ENCODE results near the gene BIK.
A peak's percentile ranks its signal among the peaks of the same experiment; 100 is the strongest.
"Not testable (repeated sequence)": the region's sequence is repeated elsewhere in the genome, so short reads cannot be mapped to it uniquely, and the experiment has no call there.

BIK gene

GRCh38 chr22:43129426-43130425 lies 19.2 kb downstream of the BIK start:
- Histone ChIP-seq H3K27ac (ENCODE audit: low read depth, low read length) (no peak overlapping the region), H3K4me3 (ENCODE audit: low read length) (no peak overlapping the region), H3K4me1 (ENCODE audit: control insufficient read depth, insufficient read depth, low read length) (no peaks in the 10 kb centered on the region), H3K27me3 (ENCODE audit: control insufficient read depth, insufficient read depth, low read length) (no peaks in the 10 kb centered on the region), H3K9ac (ENCODE audit: low read length) (no peak overlapping the region), H3K36me3 (ENCODE audit: control insufficient read depth, insufficient read depth, low read length) (peaks cover 7% of the 10 kb centered on the region)

- no peaks in the 10 kb centered on the region for H3K27me3 ChIP-seq (ENCODE audit: control insufficient read depth, insufficient read depth, low read length)
- no peak overlapping the region for H3K9ac ChIP-seq (ENCODE audit: low read length)
- H3K27ac ChIP-seq (ENCODE audit: low read depth, low read length) = no peak overlapping the region
- no peaks in the 10 kb centered on the region for H3K4me1 ChIP-seq (ENCODE audit: control insufficient read depth, insufficient read depth, low read length)
- H3K4me3 ChIP-seq (ENCODE audit: low read length) = no peak overlapping the region
- peaks cover 14% of the 10 kb centered on the region for H3K36me3 ChIP-seq (ENCODE audit: control insufficient read depth, insufficient read depth, low read length)
These were observed 21.4 kb downstream of the BIK start for GRCh38 chr22:43131773-43132501.

- Histone ChIP-seq H3K27me3 (ENCODE audit: control insufficient read depth, insufficient read depth, low read length) (no peaks in the 10 kb centered on the region), H3K4me1 (ENCODE audit: control insufficient read depth, insufficient read depth, low read length) (no peaks in the 10 kb centered on the region), H3K4me3 (ENCODE audit: low read length) (no peak overlapping the region), H3K9ac (ENCODE audit: low read length) (no peak overlapping the region), H3K36me3 (ENCODE audit: control insufficient read depth, insufficient read depth, low read length) (peaks cover 18% of the 10 kb centered on the region), H3K27ac (ENCODE audit: low read depth, low read length) (no peak overlapping the region)
These were observed 22.9 kb downstream of the BIK start for GRCh38 chr22:43133401-43133800.

DNA sequence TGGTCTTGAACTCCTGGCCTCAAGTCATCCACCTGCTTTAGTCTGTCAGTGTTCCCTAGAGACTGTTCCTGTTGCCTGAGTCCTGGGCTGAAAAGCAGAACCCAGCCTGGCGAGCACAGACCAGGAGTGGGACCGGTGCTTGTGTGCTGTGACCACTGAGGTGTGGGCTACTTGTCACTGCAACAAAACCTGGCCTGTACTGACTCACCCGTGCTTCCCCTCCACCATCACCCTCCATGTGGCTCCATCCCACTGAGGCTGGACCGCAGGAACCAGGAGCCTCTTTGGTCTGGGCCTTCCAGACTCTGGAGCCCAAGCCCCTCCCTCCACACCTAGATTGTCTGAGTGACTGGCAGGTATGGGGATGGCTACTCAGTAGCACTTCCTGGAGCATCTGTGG lies 24.0 kb downstream of the BIK start:
- Histone ChIP-seq H3K36me3 (ENCODE audit: control insufficient read depth, insufficient read depth, low read length) (peaks cover 18% of the 10 kb centered on the region), H3K4me1 (ENCODE audit: control insufficient read depth, insufficient read depth, low read length) (no peaks in the 10 kb centered on the region), H3K27me3 (ENCODE audit: control insufficient read depth, insufficient read depth, low read length) (no peaks in the 10 kb centered on the region), H3K27ac (ENCODE audit: low read depth, low read length) (no peak overlapping the region), H3K4me3 (ENCODE audit: low read length) (no peak overlapping the region), H3K9ac (ENCODE audit: low read length) (no peak overlapping the region)

DNA sequence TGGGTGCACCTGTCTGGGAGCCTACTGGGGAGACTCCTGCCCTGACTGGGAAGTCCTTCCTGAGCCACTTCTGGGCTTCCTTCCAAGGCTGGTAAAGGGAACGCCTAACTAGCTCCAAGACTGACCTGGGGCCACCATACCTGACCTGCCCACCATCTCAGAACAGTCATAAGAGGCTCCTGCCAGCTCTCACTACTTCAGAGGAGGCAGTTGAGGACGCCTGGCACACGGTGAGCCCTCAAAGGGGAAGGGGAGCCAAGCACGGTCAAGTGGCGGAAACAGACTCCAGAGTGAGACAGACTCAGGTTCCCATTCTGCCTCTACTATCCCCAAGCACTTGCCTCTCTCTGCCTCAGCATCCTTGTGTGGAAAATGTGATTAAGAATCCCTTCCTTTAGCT lies 25.0 kb downstream of the BIK start:
- no peak overlapping the region for H3K4me3 ChIP-seq (ENCODE audit: low read length)
- no peak overlapping the region for H3K27ac ChIP-seq (ENCODE audit: low read depth, low read length)
- H3K27me3 ChIP-seq (ENCODE audit: control insufficient read depth, insufficient read depth, low read length) = no peaks in the 10 kb centered on the region
- no peaks in the 10 kb centered on the region for H3K4me1 ChIP-seq (ENCODE audit: control insufficient read depth, insufficient read depth, low read length)
- H3K36me3 ChIP-seq (ENCODE audit: control insufficient read depth, insufficient read depth, low read length) = peaks cover 18% of the 10 kb centered on the region
- H3K9ac ChIP-seq (ENCODE audit: low read length) = no peak overlapping the region

- H3K36me3 ChIP-seq (ENCODE audit: control insufficient read depth, insufficient read depth, low read length) = peaks cover 18% of the 10 kb centered on the region
- no peaks in the 10 kb centered on the region for H3K27me3 ChIP-seq (ENCODE audit: control insufficient read depth, insufficient read depth, low read length)
- no peaks in the 10 kb centered on the region for H3K4me1 ChIP-seq (ENCODE audit: control insufficient read depth, insufficient read depth, low read length)
- no peak overlapping the region for H3K27ac ChIP-seq (ENCODE audit: low read depth, low read length)
- no peak overlapping the region for H3K9ac ChIP-seq (ENCODE audit: low read length)
- no peak overlapping the region for H3K4me3 ChIP-seq (ENCODE audit: low read length)
These were observed 25.7 kb downstream of the BIK start for GRCh38 chr22:43136255-43136654.

DNA sequence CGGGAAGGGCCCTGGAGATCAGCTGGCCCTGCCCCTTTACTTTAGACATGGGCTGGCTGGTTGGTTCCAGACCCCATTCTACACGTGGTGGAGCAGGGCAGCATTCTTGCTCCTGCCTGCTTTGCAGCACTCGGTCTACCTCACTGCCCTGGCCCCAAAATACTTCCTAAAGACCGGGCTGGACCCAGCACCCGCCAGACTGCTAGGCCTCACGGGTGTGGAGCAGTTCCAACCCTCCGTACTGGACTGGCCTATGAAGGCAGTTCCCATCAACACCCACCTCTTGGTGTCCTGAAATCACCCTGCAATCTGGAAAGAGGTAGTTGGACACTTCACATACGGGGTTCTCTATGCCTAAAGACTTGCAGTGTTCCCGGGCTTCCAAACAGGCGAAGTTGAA lies 26.3 kb downstream of the BIK start:
- no peaks in the 10 kb centered on the region for H3K4me1 ChIP-seq (ENCODE audit: control insufficient read depth, insufficient read depth, low read length)
- H3K27me3 ChIP-seq (ENCODE audit: control insufficient read depth, insufficient read depth, low read length) = no peaks in the 10 kb centered on the region
- H3K4me3 ChIP-seq (ENCODE audit: low read length) = no peak overlapping the region
- H3K36me3 ChIP-seq (ENCODE audit: control insufficient read depth, insufficient read depth, low read length) = peaks cover 18% of the 10 kb centered on the region
- no peak overlapping the region for H3K27ac ChIP-seq (ENCODE audit: low read depth, low read length)
- no peak overlapping the region for H3K9ac ChIP-seq (ENCODE audit: low read length)

DNA sequence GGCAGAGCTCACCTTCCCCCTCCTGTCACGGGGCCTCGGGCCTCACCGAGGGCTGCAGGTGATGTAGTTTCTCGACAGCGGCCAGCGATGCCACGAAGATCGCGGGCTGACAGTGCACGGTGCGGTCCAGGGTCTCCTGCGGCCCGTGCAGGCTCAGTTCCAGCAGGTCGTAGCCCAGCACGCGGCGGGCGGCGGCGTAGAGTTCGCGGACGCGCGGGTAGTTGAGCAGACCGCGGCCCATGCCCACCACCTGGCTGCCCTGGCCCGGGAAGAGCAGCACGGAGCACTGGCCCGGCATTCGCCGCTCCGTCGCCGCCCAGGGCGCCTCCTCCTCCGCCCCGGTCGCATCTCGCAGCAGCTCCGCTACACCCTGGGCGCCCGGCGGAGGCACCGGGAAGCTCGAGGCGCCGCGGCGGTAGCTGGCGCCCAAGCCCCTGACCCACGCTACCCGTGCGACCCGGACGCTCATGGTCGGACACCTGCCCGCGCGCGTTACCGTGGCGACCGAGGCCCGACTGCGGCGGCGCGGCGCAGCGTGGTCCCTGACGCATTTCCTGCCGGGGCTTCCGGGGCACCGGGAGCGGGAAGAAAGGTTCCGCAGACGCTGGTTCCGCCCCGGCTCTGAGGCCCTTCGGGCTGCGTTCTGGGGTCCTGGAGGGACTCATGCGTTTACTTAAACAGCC lies 32.5 kb downstream of the BIK start, which contains the start of gene MCAT:
TSS of gene MCAT (minus strand) at position 519 of the 683 bp plus-strand sequence. CDS start at position 469, 50 bp downstream.
- H3K36me3 ChIP-seq (ENCODE audit: control insufficient read depth, insufficient read depth, low read length) = no peaks in the 10 kb centered on the region
- peaks cover 3% of the 10 kb centered on the region for H3K4me1 ChIP-seq (ENCODE audit: control insufficient read depth, insufficient read depth, low read length)
- H3K27me3 ChIP-seq (ENCODE audit: control insufficient read depth, insufficient read depth, low read length) = no peaks in the 10 kb centered on the region
- peak within 1 kb of the TSS; percentile 65 for H3K9ac ChIP-seq (ENCODE audit: low read length)
- H3K27ac ChIP-seq (ENCODE audit: low read depth, low read length) = peak within 1 kb of the TSS; percentile 77
- H3K4me3 ChIP-seq (ENCODE audit: low read length) = peak within 1 kb of the TSS; percentile 90

- H3K27me3 ChIP-seq (ENCODE audit: control insufficient read depth, insufficient read depth, low read length) = no peaks in the 10 kb centered on the region
- peaks cover 3% of the 10 kb centered on the region for H3K4me1 ChIP-seq (ENCODE audit: control insufficient read depth, insufficient read depth, low read length)
- no peak overlapping the region for H3K4me3 ChIP-seq (ENCODE audit: low read length)
- no peak overlapping the region for H3K27ac ChIP-seq (ENCODE audit: low read depth, low read length)
- no peaks in the 10 kb centered on the region for H3K36me3 ChIP-seq (ENCODE audit: control insufficient read depth, insufficient read depth, low read length)
- no peak overlapping the region for H3K9ac ChIP-seq (ENCODE audit: low read length)
These were observed 34.4 kb downstream of the BIK start for GRCh38 chr22:43144949-43145348.

DNA sequence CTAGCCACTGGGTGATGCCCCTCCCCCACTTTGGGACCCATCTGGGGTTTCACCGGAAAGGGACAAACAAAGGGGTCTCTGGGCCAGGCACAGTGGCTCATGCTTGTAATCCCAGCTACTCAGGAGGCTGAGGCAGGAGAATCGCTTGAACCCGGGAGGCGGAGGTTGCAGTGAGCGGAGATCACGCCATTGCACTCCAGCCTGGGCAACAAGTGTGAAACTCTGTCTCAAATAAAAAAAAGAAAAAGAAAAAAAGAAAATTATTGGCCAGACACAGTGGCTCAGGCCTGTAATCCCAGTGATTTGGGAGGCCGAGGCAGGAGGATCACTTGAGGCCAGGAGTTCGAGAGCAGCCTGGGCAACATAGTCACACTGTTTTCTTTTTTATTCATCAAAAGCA lies 34.8 kb downstream of the BIK start:
- not testable (repeated sequence) for H3K9ac ChIP-seq (ENCODE audit: low read length); H3K4me1 ChIP-seq (ENCODE audit: control insufficient read depth, insufficient read depth, low read length); H3K27me3 ChIP-seq (ENCODE audit: control insufficient read depth, insufficient read depth, low read length); H3K36me3 ChIP-seq (ENCODE audit: control insufficient read depth, insufficient read depth, low read length); H3K27ac ChIP-seq (ENCODE audit: low read depth, low read length); H3K4me3 ChIP-seq (ENCODE audit: low read length)

DNA sequence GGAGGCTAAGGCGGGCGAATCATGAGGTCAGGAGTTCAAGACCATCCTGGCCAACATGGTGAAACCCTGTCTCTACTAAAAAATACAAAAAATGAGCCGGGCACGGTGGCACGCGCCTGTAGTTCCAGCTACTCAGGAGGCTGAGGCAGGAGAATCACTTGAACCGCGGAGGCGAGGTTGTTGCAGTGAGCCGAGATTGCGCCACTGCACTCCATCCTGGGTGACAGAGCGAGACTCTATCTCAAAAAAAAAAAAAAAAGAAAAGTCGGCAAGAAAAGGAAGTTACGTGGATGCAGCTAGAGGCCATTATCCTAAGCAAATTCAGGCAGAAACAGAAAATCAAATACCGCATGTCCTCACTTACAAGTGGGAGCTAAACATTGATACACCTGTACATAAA lies 35.8 kb downstream of the BIK start:
- H3K9ac ChIP-seq (ENCODE audit: low read length); H3K4me1 ChIP-seq (ENCODE audit: control insufficient read depth, insufficient read depth, low read length); H3K36me3 ChIP-seq (ENCODE audit: control insufficient read depth, insufficient read depth, low read length); H3K27me3 ChIP-seq (ENCODE audit: control insufficient read depth, insufficient read depth, low read length); H3K27ac ChIP-seq (ENCODE audit: low read depth, low read length); H3K4me3 ChIP-seq (ENCODE audit: low read length): not testable (repeated sequence)

GRCh38 chr22:43147821-43148220 lies 37.3 kb downstream of the BIK start:
- Histone ChIP-seq H3K27me3 (ENCODE audit: control insufficient read depth, insufficient read depth, low read length) (no peaks in the 10 kb centered on the region), H3K27ac (ENCODE audit: low read depth, low read length) (no peak overlapping the region)

More at GRCh38 chr22:43147821-43148220, 37.3 kb downstream of the BIK start:
- H3K9ac ChIP-seq (ENCODE audit: low read length) = no peak overlapping the region
- H3K4me1 ChIP-seq (ENCODE audit: control insufficient read depth, insufficient read depth, low read length) = peaks cover 13% of the 10 kb centered on the region
- H3K36me3 ChIP-seq (ENCODE audit: control insufficient read depth, insufficient read depth, low read length) = no peaks in the 10 kb centered on the region
- no peak overlapping the region for H3K4me3 ChIP-seq (ENCODE audit: low read length)
